HUES64 (cell line): ENCODE data around the gene RHEX.

Experiments used
- H3K27ac ChIP-seq: 2 replicates; pipeline ENCODE4 v1.7.0; 2013; ENCODE audit warnings: low read depth, low read length, inconsistent platforms
- H3K27me3 ChIP-seq: 2 replicates; pipeline ENCODE4 v1.6.1; 2013; ENCODE audit warnings: mild to moderate bottlenecking, low read length; ENCODE audit not compliant: insufficient read depth
- H3K36me3 ChIP-seq: 2 replicates; pipeline ENCODE4 v1.6.1; 2013; ENCODE audit warnings: mild to moderate bottlenecking, low read length; ENCODE audit not compliant: insufficient read depth
- H3K4me1 ChIP-seq: 2 replicates; pipeline ENCODE4 v1.6.1; 2013; ENCODE audit warnings: mild to moderate bottlenecking, low read length, moderate library complexity; ENCODE audit not compliant: insufficient read depth
- H3K4me3 ChIP-seq: 2 replicates; pipeline ENCODE4 v1.5.1; 2013; ENCODE audit warnings: mild to moderate bottlenecking, low read length, moderate library complexity
- H3K9ac ChIP-seq: 2 replicates; pipeline ENCODE4 v1.6.1; 2013; ENCODE audit warnings: mild to moderate bottlenecking, low read depth, low read length
- H3K9me3 ChIP-seq: 2 replicates; pipeline ENCODE4 v1.6.1; 2013; ENCODE audit warnings: low read depth, low read length; ENCODE audit not compliant: insufficient read depth
- WGBS: fragments of 150-250, 120-280 bp; methylation state at CpG from one replicate; pipeline ENCODE4 v1.1.7; 2013; ENCODE audit warnings: missing lambda C conversion rate; 5-methylcytosine and 5-hydroxymethylcytosine counted together

RHEX gene

DNA sequence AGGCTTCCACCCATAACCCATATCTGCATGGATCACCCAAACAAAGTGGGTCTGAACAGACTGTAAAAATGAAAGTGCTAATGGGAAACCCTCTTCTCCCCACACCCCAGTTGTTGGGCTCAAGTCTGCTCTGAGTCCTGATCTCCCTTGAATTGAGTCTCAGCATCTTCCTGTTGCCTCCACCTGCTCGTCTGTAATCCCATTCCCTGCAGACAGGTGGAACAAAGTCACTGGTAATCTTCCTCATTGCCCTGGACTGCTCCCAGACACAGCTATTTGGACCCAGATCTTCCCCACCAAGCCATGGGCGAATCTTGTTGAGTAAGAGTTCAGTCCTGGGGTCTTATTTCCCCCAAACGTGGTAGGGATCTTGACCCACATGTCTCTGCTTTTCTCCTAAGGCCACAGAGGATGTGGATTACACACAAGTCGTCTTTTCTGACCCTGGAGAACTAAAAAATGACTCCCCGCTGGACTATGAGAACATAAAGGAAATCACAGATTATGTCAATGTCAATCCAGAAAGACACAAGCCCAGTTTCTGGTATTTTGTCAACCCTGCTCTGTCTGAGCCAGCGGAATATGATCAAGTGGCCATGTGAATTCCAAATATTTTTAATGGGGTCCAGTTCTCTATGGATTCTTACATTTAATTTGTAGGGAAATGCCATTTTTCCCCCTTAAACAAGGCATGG is 48.5 kb downstream of the RHEX start:
- no peaks in the 10 kb centered on the region for H3K36me3 ChIP-seq
- H3K9ac ChIP-seq: no peak overlapping the region
- H3K27me3 ChIP-seq: no peaks in the 10 kb centered on the region
- H3K4me3 ChIP-seq: no peak overlapping the region
- no peaks in the 10 kb centered on the region for H3K9me3 ChIP-seq
- WGBS: 91% methylated on average over 6 of the region's 6 CpGs
- no peak overlapping the region for H3K27ac ChIP-seq
- no peaks in the 10 kb centered on the region for H3K4me1 ChIP-seq

DNA sequence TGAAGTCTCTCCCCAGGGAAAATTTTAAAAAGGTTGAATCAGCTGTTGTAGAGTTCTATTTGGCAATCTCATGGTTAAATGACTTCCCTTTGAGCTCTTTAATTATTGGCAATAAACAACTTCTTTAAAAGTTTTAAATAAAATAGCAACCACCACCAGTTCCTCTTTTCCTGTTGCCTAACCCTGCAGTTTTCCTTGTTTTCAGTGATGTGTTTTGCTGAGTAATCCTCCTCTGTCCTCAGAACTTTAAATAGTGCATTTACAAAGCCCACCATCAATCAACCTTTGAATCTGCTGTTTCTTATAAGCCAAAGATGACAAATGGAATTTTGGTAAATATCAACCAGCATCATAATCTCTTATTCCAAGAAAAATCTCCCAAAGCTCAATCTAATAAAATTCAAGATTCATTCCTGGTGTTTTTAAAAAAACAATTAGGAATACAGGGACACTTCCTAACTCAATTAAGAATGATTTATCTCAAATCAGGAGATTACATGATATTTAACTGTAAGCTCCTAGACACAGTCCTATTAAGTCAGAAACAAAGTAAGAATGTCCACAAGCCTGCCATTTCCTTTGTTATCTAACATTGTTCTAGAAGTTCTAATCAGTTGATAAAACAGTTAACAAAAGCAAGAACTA is 49.4 kb downstream of the RHEX start:
- no peak overlapping the region for H3K27ac ChIP-seq
- no peaks in the 10 kb centered on the region for H3K4me1 ChIP-seq
- no peaks in the 10 kb centered on the region for H3K9me3 ChIP-seq
- no peaks in the 10 kb centered on the region for H3K36me3 ChIP-seq
- H3K4me3 ChIP-seq: no peak overlapping the region
- no peak overlapping the region for H3K9ac ChIP-seq
- H3K27me3 ChIP-seq: no peaks in the 10 kb centered on the region

DNA sequence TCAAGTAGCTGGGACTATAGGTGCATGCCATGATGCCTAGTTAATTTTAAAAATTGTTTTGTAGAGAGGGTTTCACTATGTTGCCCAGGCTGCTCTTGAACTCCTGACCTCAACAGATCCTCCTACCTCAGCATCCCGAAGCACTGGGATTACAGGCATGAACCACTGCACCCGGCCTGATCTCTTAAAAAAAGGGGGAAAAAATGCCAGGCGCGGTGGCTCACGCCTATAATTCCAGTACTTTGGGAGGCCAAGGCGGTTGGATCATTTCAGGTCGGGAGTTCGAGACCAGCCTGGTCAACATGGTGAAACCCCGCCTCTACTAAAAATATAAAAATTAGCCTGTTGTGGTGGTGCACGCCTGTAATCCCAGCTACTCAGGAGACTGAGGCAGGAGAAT is 51.0 kb downstream of the RHEX start:
- no peak overlapping the region for H3K4me3 ChIP-seq
- WGBS: 94% methylated on average over 10 of the region's 10 CpGs
- H3K9me3 ChIP-seq: no peaks in the 10 kb centered on the region
- no peaks in the 10 kb centered on the region for H3K4me1 ChIP-seq
- H3K27me3 ChIP-seq: no peaks in the 10 kb centered on the region
- no peak overlapping the region for H3K27ac ChIP-seq
- H3K36me3 ChIP-seq: no peaks in the 10 kb centered on the region
- no peak overlapping the region for H3K9ac ChIP-seq

DNA sequence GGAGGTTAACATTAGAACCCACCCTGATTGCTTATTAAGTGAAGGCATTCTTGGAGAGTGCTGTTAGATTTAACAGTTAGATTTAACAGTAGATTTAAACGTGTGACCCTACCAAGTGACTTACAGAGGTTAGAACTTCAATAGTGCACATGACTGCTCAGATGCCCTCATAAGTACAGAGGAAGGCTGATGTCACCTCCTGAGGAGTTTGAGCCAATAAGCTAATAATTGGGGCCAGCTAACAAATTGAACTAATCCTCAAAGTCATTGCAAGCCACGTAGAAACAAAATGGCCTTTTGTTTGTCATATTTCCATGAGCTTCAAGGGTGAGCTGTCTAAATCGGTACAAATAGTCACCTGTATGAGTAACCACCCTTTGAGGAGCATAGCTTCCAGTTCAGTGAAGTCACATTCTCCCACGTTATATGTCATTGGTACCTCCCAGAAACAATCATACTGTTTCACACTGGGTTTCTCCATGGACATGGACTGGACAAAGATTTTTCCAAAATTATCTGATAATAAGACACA is 52.6 kb downstream of the RHEX start:
- Histone ChIP-seq H3K36me3 (no peaks in the 10 kb centered on the region), H3K9ac (no peak overlapping the region), H3K27ac (no peak overlapping the region), H3K27me3 (no peaks in the 10 kb centered on the region), H3K4me3 (no peak overlapping the region), H3K4me1 (no peaks in the 10 kb centered on the region), H3K9me3 (no peaks in the 10 kb centered on the region)
- WGBS: 78% methylated on average over 4 of the region's 4 CpGs

DNA sequence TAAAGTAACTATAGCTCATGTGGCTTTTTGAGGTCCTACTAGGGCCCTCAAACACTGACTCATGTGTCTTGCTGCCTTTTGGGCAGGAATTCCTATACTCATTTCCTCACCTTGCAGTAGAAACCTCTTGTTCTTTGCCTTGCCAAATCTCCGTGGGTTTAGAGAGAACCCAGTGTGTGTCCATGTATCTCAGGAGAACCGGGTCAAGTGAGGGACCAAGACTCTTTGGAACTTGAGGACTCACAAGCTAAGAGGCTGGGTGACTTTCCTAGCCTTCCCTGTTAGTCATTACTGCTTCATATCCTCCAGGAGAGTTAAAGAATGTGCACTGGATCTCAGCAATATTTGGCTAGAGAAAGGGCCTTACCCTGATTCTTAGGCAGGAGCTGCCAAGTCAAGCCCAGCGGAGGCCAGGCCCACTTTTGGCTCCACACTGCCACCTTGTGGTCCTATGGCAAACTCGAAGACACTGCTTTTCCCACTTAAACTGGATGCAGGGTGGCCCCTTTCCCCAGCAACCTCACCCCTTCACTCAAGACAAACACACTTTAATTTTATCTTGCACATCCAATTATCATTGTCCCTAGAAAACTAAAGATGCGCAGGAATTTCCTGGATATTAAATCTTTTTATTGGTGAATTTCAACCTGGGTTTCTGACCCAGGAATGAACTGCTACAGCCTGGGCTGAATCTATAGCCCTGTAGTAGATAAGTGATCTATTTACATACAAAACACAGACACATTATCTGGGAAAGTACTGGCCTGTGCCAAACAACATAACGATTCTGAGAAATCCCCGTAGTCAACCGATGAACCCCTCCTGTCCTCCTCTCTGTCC is 53.6 kb downstream of the RHEX start:
- 64% methylated on average over 8 of the region's 8 CpGs for WGBS
- H3K27ac ChIP-seq: no peak overlapping the region
- H3K9ac ChIP-seq: no peak overlapping the region
- H3K4me3 ChIP-seq: no peak overlapping the region
- H3K4me1 ChIP-seq: no peaks in the 10 kb centered on the region
- H3K9me3 ChIP-seq: no peaks in the 10 kb centered on the region
- H3K27me3 ChIP-seq: no peaks in the 10 kb centered on the region
- no peaks in the 10 kb centered on the region for H3K36me3 ChIP-seq

DNA sequence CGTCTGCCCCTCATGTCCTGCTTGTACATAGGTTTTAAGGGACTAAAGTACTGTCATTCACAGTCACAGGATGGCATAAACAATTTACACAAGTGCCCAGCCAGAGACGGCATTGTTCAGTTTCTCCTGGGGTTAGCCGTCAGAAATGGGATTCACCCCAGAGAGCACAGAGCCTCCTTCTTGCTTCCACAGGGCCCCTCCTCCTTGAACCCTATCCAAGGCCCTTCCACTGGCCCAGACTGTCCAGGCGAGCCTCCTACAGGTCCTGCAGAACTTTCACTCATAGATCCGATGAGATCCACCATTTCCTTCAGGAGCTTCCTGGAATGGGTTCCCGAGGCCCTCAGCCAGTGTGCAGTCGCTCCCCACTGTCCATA is 54.2 kb downstream of the RHEX start:
- WGBS: 86% methylated on average over 7 of the region's 7 CpGs
- H3K9me3 ChIP-seq: no peaks in the 10 kb centered on the region
- no peak overlapping the region for H3K27ac ChIP-seq
- no peaks in the 10 kb centered on the region for H3K27me3 ChIP-seq
- H3K9ac ChIP-seq: no peak overlapping the region
- H3K4me1 ChIP-seq: no peaks in the 10 kb centered on the region
- H3K4me3 ChIP-seq: no peak overlapping the region
- H3K36me3 ChIP-seq: no peaks in the 10 kb centered on the region

DNA sequence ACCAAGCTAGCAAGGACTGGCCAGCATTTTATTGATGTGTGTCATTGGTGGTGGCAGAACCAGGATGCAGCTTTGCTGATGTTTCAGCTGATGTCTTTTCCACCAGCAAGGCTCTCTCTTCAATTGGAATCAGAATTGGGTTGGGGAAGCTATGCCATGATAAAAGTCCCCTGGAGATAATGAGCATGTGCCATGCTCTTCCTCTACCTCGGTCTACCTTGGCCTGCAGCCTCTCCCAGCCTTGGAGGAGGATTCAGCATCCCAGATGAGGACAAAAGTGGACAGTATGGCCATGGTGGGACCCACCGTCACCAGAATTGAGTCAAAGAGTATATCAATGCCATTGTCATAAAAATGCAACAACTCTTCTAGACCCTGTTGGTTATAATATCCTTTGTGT is 55.7 kb downstream of the RHEX start:
- H3K4me3 ChIP-seq: no peak overlapping the region
- H3K27me3 ChIP-seq: no peaks in the 10 kb centered on the region
- H3K9ac ChIP-seq: no peak overlapping the region
- 97% methylated on average over 2 of the region's 2 CpGs for WGBS
- H3K4me1 ChIP-seq: no peaks in the 10 kb centered on the region
- no peak overlapping the region for H3K27ac ChIP-seq
- H3K9me3 ChIP-seq: no peaks in the 10 kb centered on the region
- H3K36me3 ChIP-seq: no peaks in the 10 kb centered on the region

DNA sequence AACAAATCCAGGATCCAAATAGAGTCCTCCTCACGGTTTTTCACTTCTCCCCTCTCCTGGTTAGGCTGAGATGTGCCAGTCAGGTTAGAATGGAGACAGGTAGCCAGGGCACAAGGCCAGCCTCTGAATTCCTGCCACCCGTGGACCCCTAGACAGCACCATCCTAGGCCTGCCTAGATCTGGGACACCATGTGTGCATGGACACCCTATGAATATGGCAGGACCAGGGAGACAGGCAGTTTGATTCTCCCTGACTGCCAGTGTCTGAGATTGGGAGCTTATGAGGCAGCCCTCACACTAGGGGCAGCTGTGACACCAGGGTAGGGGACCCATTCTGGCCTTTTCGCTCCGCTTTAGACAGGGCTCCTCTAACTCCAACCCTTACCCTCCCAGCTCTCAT is 56.7 kb downstream of the RHEX start:
- Histone ChIP-seq H3K27me3 (no peaks in the 10 kb centered on the region), H3K4me3 (no peak overlapping the region), H3K9ac (no peak overlapping the region), H3K9me3 (no peaks in the 10 kb centered on the region), H3K4me1 (no peaks in the 10 kb centered on the region), H3K27ac (no peak overlapping the region), H3K36me3 (no peaks in the 10 kb centered on the region)
- WGBS: 88% methylated on average over 4 of the region's 4 CpGs

DNA sequence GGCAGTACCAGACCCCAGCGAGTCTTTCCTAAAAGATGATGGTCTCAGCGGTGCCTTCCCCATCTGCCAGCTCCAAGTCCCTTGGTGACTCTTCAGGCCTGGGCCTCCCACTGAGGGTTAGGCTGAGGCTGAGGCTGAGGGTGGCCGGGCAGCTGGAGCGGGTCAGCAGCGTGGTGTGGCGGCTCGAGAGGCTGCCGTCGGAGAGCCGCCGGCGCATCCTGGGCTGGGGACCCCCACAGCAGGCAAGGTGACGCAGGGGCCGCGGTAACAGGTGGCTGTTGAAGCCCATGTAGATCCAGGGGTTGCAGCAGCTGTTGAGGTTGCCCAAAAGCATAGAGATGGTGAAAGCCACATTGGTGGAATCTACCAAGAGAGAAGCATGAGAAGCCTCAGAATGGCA is 57.2 kb downstream of the RHEX start:
- H3K9ac ChIP-seq: no peak overlapping the region
- H3K27ac ChIP-seq: no peak overlapping the region

DNA sequence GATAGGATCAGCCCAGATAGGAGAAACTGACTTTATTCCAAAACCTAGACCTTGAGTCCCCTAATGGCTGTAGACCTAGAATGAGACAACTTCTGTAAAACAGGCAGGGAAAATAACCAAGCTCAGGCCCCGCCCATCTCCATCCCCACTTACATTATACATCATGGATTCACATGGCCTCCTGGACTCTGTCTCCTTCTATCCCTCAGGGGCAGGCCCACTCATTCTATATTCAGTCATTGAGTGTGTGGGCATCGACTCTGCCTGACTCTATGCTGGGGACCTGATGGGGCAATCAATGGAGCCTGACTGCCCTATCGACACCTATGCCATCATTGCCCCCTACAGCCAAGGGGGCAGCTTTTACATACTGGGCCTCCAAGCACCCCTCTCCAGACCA is 57.8 kb downstream of the RHEX start:
- whole genome bisulfite sequencing: 97% methylated on average over 3 of the region's 3 CpGs
- H3K9ac ChIP-seq: no peak overlapping the region
- H3K27me3 ChIP-seq: peaks cover 5% of the 10 kb centered on the region
- no peaks in the 10 kb centered on the region for H3K36me3 ChIP-seq
- H3K27ac ChIP-seq: no peak overlapping the region
- no peaks in the 10 kb centered on the region for H3K9me3 ChIP-seq
- no peak overlapping the region for H3K4me3 ChIP-seq
- no peaks in the 10 kb centered on the region for H3K4me1 ChIP-seq

More for the DNA sequence above, 57.2 kb downstream of the RHEX start:
- Histone ChIP-seq H3K4me3 (no peak overlapping the region), H3K4me1 (no peaks in the 10 kb centered on the region), H3K9me3 (no peaks in the 10 kb centered on the region), H3K36me3 (no peaks in the 10 kb centered on the region), H3K27me3 (peaks cover under 1% of the 10 kb centered on the region; the same call in 1 of the 2 replicates)
- 95% methylated on average over 15 of the region's 15 CpGs for WGBS

DNA sequence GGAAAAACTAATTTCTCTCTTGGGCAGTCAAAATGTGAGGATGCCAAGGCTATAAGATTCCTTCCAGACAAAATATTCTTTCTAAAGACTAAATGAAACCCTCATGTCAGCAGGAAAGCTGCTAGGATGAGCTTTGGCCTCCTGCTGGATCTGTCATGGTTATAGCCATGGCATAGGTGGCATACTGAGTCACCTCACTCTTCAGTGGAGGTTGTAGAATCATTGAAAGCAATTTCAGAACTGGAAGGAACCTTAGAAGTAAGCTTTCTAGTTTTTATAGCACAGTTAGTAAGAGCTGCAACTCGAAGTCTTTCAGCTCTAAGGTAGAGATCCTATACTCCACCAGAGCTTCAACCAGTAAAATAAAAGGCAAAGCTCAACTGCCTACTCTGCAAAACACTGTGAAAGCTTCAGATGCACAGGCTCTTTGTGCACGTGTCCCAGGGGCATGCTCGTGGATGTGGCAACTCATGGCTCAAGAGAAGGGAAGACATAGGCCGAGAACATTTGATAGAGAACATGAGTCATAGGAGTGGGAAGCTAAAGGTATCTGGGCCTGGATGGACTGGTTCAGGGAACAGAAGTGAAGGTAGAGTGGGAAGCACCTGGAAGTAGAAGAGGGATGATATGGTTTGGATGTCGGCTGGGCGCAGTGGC is 58.4 kb downstream of the RHEX start:
- Histone ChIP-seq H3K27me3 (peaks cover 9% of the 10 kb centered on the region), H3K36me3 (no peaks in the 10 kb centered on the region), H3K4me3 (no peak overlapping the region), H3K4me1 (no peaks in the 10 kb centered on the region), H3K9ac (no peak overlapping the region), H3K9me3 (no peaks in the 10 kb centered on the region), H3K27ac (no peak overlapping the region)
- 90% methylated on average over 6 of the region's 6 CpGs for WGBS
